CD14-positive monocyte (primary cell): ENCODE results near the gene LATS2. TPM values are rescaled to one million over a fixed set of nuclear protein-coding genes. Genes with fewer than 3 reads are reported as not detected.

Experiments used
- DNase-seq, 3 donors: peaks; one replicate each; pipeline ENCODE4 v3.0.0-alpha.2; 2011 to 2022
- H2AFZ ChIP-seq: 2 replicates; pipeline ENCODE4 v1.6.0; 2012; ENCODE audit warnings: mild to moderate bottlenecking, low read depth, low read length, inconsistent platforms; ENCODE audit not compliant: insufficient read depth, poor library complexity, severe bottlenecking
- H3K27ac ChIP-seq, 2 donors: 1 replicate in 1 of 2; 2 replicates in 1 of 2; pipeline ENCODE4 v1.5.1; 2012 to 2013; ENCODE audit warnings: low read length in 2 of 2, control low read depth in 1 of 2, inconsistent platforms in 1 of 2, low read depth in 1 of 2, mild to moderate bottlenecking in 1 of 2
- H3K27me3 ChIP-seq, 2 donors: one replicate each; pipeline versions ENCODE4 v1.6.0 to v1.6.1; 2011 to 2013; ENCODE audit warnings: low read length in 2 of 2; ENCODE audit not compliant: control insufficient read depth in 2 of 2, insufficient read depth in 2 of 2
- H3K36me3 ChIP-seq, 2 donors: replicated peaks in 1 of 2; 1 replicate in 1 of 2; 2 replicates in 1 of 2; pipeline versions ENCODE4 v1.5.1 to v1.6.1; 2012 to 2013; ENCODE audit warnings: low read length in 2 of 2, control low read depth in 1 of 2, inconsistent platforms in 1 of 2, mild to moderate bottlenecking in 1 of 2; ENCODE audit not compliant: insufficient read depth in 2 of 2, control insufficient read depth in 1 of 2
- H3K4me1 ChIP-seq, 2 donors: 1 replicate in 1 of 2; 2 replicates in 1 of 2; pipeline versions ENCODE4 v1.5.1 to v1.6.1; 2012 to 2013; ENCODE audit warnings: low read length in 2 of 2, control low read depth in 1 of 2, inconsistent platforms in 1 of 2, mild to moderate bottlenecking in 1 of 2, moderate library complexity in 1 of 2; ENCODE audit not compliant: insufficient read depth in 2 of 2, control insufficient read depth in 1 of 2
- H3K4me2 ChIP-seq: replicated peaks from 2 replicates; pipeline ENCODE3; 2012; ENCODE audit warnings: low read length, moderate library complexity, mild to moderate bottlenecking; ENCODE audit not compliant: poor library complexity, severe bottlenecking; ENCODE audit errors: extremely low read depth
- H3K4me3 ChIP-seq, 3 experiments: fragments of 200-600 bp in 1 of 3; sonication (generic) in 1 of 3; replicated peaks in 1 of 3; 1 replicate in 2 of 3; 2 replicates in 1 of 3; pipeline ENCODE4 v1.5.1; 2011 to 2013; ENCODE audit warnings: low read length in 3 of 3, mild to moderate bottlenecking in 3 of 3, control low read depth in 2 of 3, low read depth in 2 of 3, inconsistent platforms in 1 of 3, moderate library complexity in 1 of 3
- H3K79me2 ChIP-seq: 2 replicates; pipeline ENCODE4 v1.6.0; 2012; ENCODE audit warnings: mild to moderate bottlenecking, control low read depth, inconsistent platforms, low read length, moderate library complexity; ENCODE audit not compliant: insufficient read depth
- H3K9ac ChIP-seq: 2 replicates; pipeline ENCODE4 v1.6.0; 2017; ENCODE audit warnings: low read length, mild to moderate bottlenecking; ENCODE audit not compliant: insufficient read depth, poor library complexity, severe bottlenecking
- H3K9me3 ChIP-seq, 2 donors: replicated peaks in 1 of 2; 1 replicate in 1 of 2; 2 replicates in 1 of 2; pipeline versions ENCODE4 v1.5.1 to v1.6.1; 2012 to 2013; ENCODE audit warnings: low read length in 2 of 2, control low read depth in 1 of 2; ENCODE audit not compliant: control insufficient read depth in 1 of 2, insufficient read depth in 1 of 2
- H4K20me1 ChIP-seq: 2 replicates; pipeline ENCODE4 v1.6.0; 2012; ENCODE audit warnings: mild to moderate bottlenecking, low read length, control low read depth, moderate library complexity; ENCODE audit not compliant: insufficient read depth
- H3K27ac Mint-ChIP-seq, 7 donors: one replicate each; pipeline ENCODE4 v1.8.0; 2020; ENCODE audit warnings: mild to moderate bottlenecking in 7 of 7, mixed read lengths in 7 of 7, moderate library complexity in 6 of 7, inconsistent platforms in 2 of 7
- H3K27me3 Mint-ChIP-seq, 3 donors: one replicate each; pipeline ENCODE4 v1.8.0; 2021 to 2022; ENCODE audit warnings: low read depth in 3 of 3, mild to moderate bottlenecking in 3 of 3, mixed read lengths in 3 of 3, moderate library complexity in 3 of 3, inconsistent platforms in 1 of 3
- H3K36me3 Mint-ChIP-seq, 2 donors: one replicate each; pipeline ENCODE4 v1.8.0; 2020; ENCODE audit warnings: mixed read lengths in 2 of 2, inconsistent platforms in 1 of 2, mild to moderate bottlenecking in 1 of 2
- H3K4me1 Mint-ChIP-seq: one replicate; pipeline ENCODE4 v1.8.0; 2020; ENCODE audit warnings: mild to moderate bottlenecking, mixed read lengths
- H3K4me3 Mint-ChIP-seq, 2 donors: one replicate each; pipeline ENCODE4 v1.8.0; 2020; ENCODE audit warnings: mild to moderate bottlenecking in 2 of 2, mixed read lengths in 2 of 2, moderate library complexity in 1 of 2
- H3K9me3 Mint-ChIP-seq, 7 donors: one replicate each; pipeline ENCODE4 v1.8.0; 2020 to 2022; ENCODE audit warnings: mixed read lengths in 7 of 7, mild to moderate bottlenecking in 6 of 7, moderate library complexity in 6 of 7, inconsistent platforms in 2 of 7
- CTCF ChIP-seq: fragments of 200-600 bp; IDR thresholded peaks from one replicate; pipeline ENCODE4 v1.8.0; 2022; ENCODE audit warnings: antibody characterized with exemption, mild to moderate bottlenecking
- WGBS: methylation state at CpG from one replicate; pipeline ENCODE4 v1.1.5; 2013; ENCODE audit warnings: missing lambda C conversion rate; ENCODE audit not compliant: insufficient coverage; 5-methylcytosine and 5-hydroxymethylcytosine counted together
- intact Hi-C, 2 donors: fragments of 100-400 bp; cut with micrococcal nuclease; formaldehyde crosslinking; loops; one replicate each; pipeline versions ENCODE4 v1.15.0 to v1.15.1; 2023
- polyA plus RNA-seq, 3 donors: library from polyadenylated mRNA; depleted of rRNA in 1 of 3; unstranded in 2 of 3; stranded (reverse) in 1 of 3; fragments of 300-500 nt in 2 of 3; fragments of >200 nt in 1 of 3; fragmentation: Illumina TruSeq in 2 of 3; gene quantifications; 1 replicate in 2 of 3; 2 replicates in 1 of 3; pipeline ENCODE4 v1.2.3, GENCODE V29; 2012 to 2021

LATS2 gene
- polyA plus RNA-seq, 3 donors = 0.96 to 11.2 (median 1.0) TPM

- Mint-ChIP-seq H3K4me1 (peaks cover 52% of the 10 kb centered on the region), H3K27ac (peak overlapping the region in 1 of 7 donors; percentile 58), H3K4me3 (no peak overlapping the region), H3K9me3 (peaks cover 0 to 1% (median 0%) of the 10 kb centered on the region in 7 donors), H3K36me3 (no peaks in the 10 kb centered on the region), H3K27me3 (no peaks in the 10 kb centered on the region)
- intact Hi-C loops = loop anchor here in 1 of 2 donors (5.0 kb wide), 1 partner anchor 65 kb away; no protein-coding TSS in a partner anchor
- no peaks in the 10 kb centered on the region for H4K20me1 ChIP-seq
- H3K79me2 ChIP-seq = no peaks in the 10 kb centered on the region
- H3K9me3 ChIP-seq = no peaks in the 10 kb centered on the region
- no peak overlapping the region for H3K27ac ChIP-seq
- H3K36me3 ChIP-seq = no peaks in the 10 kb centered on the region
- H3K4me3 ChIP-seq = no peak overlapping the region
- peaks cover 57 to 69% of the 10 kb centered on the region in 2 donors for H3K4me1 ChIP-seq
- no peak for TF ChIP-seq CTCF
- no peaks in the 10 kb centered on the region for H3K27me3 ChIP-seq
- peak overlapping the region; percentile 46 for H2AFZ ChIP-seq
- no peak for DNase-seq
- no peak overlapping the region for H3K9ac ChIP-seq
- H3K4me2 ChIP-seq = no peak overlapping the region
These were observed 10.5 kb upstream of the LATS2 start for GRCh38 chr13:21071924-21072323.

DNA sequence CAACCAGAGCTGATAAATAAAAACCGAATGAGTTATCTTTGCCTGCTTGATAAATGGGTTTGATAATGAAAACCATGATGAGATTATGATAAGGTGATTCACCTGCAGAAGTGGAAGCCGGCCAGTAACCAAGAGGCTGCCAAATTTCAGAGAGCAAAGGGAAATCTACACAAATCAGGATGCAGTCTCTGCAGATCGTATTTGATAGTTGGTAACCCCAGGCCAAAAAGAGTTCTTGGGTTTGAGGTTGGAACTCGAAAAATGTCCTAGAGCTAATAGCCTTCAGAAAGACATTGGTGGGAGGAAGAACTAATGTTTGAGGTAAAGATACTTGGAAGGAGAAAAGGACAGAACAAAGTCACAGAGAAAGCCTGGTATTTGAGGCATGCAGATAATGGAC is 9.6 kb upstream of the LATS2 start:
- H3K4me3 Mint-ChIP-seq = no peak overlapping the region
- H3K27ac Mint-ChIP-seq = peak overlapping the region in 3 of 7 donors; percentile 8 to 58 (median 15)

More for the DNA sequence above, 9.6 kb upstream of the LATS2 start:
- Histone ChIP-seq H3K4me3 (no peak overlapping the region), H3K9ac (no peak overlapping the region), H3K27ac (no peak overlapping the region), H3K4me1 (peaks cover 60 to 71% of the 10 kb centered on the region in 2 donors), H3K36me3 (no peaks in the 10 kb centered on the region), H4K20me1 (no peaks in the 10 kb centered on the region), H3K27me3 (no peaks in the 10 kb centered on the region), H3K79me2 (no peaks in the 10 kb centered on the region), H3K9me3 (no peaks in the 10 kb centered on the region), H2AFZ (peak overlapping the region; percentile 2), H3K4me2 (no peak overlapping the region)
- Mint-ChIP-seq H3K9me3 (peaks cover 0 to 1% (median 0%) of the 10 kb centered on the region in 7 donors), H3K4me1 (peaks cover 58% of the 10 kb centered on the region), H3K27me3 (no peaks in the 10 kb centered on the region), H3K36me3 (no peaks in the 10 kb centered on the region)
- no peak for DNase-seq
- intact Hi-C loops = loop anchor here in 1 of 2 donors (5.0 kb wide), 1 partner anchor 66 kb away; no protein-coding TSS in a partner anchor
- no peak for TF ChIP-seq CTCF
- 47% methylated on average over 4 of the region's 4 CpGs for WGBS
